Measurements from ENCODE around the gene KCTD18.

KCTD18 gene

DNA sequence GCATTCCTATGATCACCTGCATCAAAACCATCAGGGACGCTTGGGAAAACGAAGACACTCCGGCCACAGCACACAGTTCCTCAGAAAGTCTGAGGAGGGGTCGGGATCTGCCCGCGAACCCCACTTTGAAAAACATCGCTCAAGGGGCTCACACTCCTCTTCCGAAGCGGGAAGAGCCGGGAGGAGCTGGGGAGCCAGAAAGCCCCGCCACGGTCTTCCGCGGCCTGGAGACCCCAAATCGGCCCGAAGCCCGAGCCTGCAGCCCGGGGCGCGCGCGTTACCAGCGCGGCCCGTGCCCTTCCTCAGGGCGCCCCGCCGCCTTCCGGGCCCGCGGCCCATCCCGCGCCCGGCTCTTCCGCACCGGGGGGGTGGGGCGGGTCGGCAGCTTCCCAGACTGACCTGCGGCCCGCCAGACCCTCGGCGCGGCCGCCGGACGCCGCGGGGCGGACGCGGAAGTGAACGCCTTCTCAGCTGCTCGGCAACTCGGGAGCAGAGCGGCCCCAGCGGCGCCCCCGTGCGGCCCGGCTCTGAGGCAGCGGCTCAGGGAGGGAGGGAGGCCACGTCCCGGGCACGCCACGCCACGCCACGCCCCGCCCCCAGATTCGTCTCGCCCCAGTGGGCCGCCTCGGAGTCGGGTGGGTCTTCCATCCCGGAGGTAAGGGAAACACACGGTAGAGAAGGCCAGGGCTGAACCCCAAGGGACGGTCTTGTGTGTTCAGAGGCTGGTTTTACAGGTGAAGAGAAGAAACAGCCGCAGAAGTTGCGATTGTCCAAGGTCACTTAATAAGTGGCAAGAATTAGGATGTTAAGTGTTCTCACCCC, at the start of gene KCTD18:
Gene KCTD18, minus strand, starts transcription at position 457 of the 822 bp plus-strand sequence. CDS start 3,052 bp downstream, outside the sequence.
- peak; percentile 89 for DNase-seq (ENCODE audit: low spot score)

DNA sequence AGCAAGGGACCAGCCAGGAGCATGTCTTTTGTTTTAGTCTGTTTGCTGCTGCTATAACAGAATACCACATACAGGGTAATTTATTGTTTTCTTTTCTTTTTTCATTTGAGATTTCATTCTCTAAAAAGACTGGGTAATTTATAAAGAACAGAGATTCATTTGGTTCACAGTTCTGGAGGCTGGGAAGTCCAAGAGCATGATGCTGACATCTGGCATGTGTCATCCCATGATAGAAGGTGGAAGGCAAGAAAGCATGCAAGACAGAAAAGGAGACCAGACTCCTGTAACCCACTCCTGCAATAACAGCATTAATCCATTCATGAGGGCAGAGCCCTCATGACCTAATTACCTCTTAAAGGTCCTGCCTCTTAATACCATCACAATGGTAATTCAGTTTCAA, 30.9 kb upstream of the KCTD18 start:
- no peak for DNase-seq (ENCODE audit: low spot score)

DNA sequence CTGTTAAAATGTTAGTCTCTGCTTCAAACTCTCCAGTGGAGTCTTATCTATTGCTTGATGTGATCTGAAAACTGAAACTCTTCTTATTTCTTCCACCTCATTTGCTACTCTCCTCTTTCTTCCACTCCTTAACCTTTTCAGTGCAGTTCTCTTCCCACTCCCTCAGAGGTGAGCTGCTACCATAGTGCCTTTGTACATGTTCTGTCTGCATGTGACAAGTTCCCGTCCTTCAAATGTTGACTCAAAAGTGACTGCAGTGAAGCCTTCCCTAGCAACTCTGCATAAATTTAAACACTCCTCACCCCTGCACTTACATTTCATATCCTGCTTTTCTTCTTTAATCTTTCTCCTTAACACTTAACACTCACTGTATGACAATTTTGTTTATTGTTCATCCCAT, 28.3 kb upstream of the KCTD18 start:
- no peak for DNase-seq (ENCODE audit: low spot score)

DNA sequence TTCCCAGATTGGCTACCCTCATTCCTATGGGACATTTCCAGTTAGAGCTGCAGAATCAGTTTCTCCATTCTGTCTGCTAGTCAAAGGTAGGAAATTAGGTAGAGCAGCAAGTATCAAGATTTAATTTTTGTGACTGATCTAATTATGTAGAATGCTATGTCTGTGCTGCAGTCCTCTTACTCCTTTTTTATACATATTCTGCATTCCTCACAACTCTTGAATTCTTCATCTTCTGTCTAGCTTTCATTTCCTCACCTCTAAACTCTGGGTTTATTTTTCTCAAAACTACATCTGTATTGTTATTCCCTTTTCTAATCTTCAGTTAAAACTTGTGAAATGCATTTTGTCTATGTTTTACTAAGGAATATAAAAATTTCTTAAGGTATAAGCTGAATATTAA, 24.7 kb upstream of the KCTD18 start:
- DNase-seq (ENCODE audit: low spot score), result no peak

DNA sequence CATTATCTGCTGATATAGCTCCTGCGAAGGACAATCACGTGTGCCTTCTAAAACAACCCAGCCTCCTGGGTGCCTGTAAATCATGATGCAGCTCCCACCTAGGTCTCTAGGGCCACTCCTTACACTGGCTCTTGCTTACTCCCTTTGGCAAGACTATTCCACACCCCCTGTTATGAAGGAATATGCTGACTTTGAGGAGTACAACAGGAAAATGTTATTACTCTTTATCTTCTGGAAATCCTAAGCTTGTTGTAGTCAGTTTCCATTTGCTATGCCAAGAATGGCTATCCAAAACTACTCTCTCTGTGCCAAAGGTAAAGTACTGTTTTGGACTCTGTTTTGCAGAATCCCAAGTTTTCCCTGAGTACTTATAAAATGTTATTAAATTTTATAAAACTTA, 23.9 kb upstream of the KCTD18 start:
- DNase-seq (ENCODE audit: low spot score), result no peak

DNA sequence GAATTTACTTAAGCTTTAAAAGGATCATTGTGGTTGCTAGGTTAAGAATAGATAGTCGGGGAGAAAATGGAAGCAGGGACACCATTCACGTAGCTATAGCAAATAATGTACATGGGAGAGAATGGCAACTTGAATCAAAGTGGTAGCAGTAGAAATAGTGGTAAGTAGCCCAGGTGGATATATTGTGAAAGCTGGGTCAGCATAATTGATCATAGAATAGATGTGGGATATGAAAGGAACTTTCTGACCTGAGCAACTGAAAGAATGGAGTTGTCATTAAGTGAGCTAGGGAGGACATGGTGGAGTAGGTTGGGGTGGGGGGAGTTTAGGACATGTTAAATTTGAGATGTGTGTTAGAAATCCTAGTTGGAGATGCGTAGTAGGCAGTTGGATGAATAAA, 18.4 kb upstream of the KCTD18 start:
- DNase-seq (ENCODE audit: low spot score), result no peak

DNA sequence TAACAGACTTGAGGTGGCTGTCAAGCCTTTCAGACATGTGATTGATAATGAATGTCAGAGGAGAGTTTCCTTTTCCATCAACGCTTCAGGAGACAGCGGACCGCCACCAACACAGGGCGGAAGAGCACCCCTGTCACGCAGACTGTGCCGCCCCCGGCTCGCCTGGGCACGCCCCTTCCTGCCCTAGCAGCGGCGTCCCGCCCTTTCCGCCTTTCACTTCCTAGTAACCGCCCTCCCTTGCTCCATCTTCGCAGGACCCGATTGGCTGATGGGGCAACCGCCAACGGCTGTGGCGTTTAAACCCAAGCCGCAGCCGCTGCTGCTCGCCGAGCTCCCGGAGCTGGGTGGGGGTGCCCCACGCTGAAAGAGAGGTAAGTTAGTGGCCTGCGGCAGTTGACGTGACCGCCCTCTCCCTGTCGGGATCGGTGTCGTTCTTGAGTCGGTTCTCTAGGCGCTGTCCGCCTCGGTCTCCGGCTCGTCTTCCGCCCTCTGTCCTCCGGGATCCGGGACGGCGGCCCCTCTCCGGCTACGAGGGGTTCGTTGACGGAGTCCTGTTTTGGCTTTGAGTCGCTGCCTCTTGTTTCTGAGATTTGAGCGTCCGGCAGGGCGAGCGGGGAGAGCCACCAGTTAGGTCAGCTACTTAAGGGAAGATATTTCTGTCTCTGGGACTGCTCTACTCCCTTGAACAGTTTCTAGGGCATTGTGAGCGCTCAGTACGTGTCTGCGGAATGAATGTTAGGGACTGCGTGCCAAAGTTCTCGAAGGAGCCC, 16.2 kb upstream of the KCTD18 start, which contains the start of gene SGO2:
Gene SGO2, plus strand, starts transcription at position 326 of the 770 bp plus-strand sequence. CDS start 6,769 bp downstream, outside the sequence.
- DNase-seq (ENCODE audit: low spot score), result peak; percentile 96

DNA sequence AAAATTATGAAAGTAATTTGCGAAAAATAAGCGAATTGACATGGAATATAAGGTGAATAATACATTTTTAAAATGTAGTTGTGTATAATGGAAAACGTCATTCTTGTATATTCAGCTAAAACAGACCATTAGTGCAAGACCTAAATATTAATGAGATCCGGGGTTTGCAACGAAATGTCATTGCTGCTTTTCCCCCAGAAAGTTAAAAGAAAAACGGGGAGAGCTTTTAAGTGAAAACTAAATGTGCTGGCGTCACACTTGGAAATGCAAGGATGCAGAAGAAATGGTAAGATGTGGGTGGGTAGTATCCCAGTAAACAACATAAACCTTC, 15.6 kb upstream of the KCTD18 start:
- no peak for DNase-seq (ENCODE audit: low spot score)

DNA sequence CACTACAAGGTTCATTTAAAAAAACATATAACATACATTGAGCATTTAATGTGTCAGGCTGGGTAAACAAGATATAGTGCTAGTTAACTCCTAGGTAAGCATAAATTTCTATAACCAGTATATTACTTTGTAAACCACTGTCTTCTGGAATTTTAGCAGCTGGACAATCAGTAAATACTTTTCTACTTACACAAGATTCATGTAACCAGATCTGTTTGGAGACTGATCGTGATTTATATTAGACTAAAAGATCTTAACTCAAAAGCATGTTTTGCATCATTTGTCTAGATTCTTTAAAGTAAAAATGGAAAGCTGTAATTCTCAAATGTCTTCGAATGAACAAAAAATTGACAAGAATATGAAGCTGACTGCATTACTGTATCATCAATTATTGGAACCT, 15.2 kb upstream of the KCTD18 start:
- no peak for DNase-seq (ENCODE audit: low spot score)

DNA sequence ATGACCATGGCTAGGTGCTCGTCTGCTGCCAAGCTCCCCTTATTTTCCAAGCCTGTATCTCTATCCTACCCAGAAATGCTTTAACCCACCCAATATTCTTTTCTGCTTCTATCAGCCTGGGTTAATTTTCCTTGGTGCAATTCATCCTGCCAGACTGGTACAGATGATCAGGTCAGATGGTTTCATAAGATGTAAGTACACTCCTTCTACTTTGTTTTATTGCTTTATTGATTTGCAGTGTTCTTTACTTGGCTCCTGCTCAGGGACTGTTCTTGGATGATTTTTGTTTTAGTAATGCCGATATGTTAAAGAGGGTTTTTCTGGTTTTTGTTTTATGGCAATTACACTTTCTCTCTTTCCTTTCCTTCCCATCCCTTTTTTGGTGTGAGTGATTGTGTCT, 13.7 kb upstream of the KCTD18 start:
- no peak for DNase-seq (ENCODE audit: low spot score)

DNA sequence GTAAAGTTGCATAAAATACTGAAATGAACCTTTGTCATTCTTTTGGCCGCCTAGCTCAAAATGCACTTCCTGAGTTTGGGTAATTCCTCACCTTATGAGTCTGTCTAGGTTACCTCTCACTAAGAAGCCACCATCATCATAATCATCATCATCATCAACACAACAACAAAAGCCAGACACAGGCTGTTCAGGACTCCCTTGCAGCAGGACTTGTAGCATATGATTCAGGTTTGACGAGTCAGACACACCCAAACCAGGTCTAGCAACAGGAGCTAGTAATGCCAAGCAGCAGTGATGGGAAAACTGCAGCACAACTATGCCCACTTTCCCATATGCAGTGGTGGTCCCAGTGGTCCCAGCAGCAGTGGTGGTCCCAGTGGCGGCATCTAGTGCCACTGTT, 13.3 kb upstream of the KCTD18 start:
- DNase-seq (ENCODE audit: low spot score), result peak; percentile 47

DNA sequence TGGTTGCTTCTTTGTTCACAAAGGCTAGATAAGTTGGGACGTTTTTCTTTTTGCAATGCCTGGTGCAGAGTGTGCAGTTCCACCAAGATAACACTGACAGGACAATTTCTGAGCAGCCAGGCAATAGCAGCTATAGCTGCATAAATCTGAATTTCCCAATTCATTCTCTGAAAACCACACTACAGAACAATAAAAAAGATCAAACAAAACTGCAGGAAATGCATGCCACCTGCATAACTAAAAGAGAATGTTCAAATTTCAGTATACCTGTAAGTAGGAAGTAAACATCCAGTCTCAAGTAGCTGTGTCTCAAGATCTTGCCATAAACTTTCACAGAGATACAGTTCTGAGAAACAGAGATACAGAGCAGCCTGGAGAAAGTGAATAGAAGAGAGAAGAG, 5.3 kb upstream of the KCTD18 start:
- no peak for DNase-seq (ENCODE audit: low spot score)

DNA sequence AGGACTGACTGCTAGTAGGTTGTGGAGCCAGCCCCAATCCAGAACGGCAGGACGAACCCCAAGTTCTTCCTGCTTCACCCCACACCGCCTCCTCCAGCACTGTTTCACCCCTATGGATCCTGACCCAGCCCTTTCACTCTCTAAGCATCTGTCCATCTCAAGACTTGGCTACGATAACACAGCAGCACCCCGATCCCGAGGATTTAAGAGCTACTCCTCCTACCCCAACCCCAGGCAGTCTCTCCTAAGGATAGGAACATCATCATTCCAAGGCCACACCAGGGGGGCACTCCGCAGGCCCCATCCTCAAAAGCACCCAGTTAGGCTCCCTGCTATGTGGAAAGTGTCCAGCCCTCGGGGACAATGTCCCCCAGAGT, 645 bp downstream of the KCTD18 start:
- peak; percentile 58 for DNase-seq (ENCODE audit: low spot score)

DNA sequence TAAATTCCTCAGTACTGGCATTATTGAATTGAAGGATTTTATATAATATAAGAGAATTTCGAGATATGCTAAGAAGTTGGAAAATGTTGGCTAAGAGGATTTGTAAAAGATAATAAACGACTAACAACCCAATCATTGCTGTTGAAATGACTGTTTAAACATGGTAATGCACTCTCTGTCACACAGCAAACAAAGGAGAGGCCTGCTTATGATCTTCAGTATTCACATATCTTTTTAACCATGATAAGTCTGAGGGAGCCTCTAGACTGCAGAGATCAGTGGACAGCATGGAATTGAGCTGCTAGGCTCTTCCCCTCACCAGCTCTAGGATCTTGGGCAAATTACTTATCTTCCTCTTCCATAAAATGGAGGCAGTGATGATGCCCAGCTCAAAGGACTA, 2.7 kb downstream of the KCTD18 start:
- no peak for DNase-seq (ENCODE audit: low spot score)

DNA sequence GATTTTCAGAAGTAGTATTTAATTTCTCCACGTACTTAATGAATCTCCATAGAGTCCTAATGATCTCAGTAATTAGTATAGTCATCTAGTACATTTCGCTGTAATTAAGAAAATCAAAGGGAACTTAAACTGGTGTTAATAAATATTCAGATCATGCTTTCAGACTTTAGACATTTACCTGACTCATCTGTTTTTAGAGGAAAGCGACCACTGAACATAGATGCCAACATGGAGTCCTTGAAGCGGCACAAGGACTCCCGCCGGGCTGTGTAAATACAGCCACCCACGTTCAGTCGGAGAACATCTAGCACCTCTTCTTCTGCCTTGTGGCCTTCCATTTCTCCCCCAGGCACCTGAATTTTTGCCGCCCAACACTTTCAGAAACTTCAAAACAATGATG, 3.2 kb downstream of the KCTD18 start:
- DNase-seq (ENCODE audit: low spot score), result no peak

DNA sequence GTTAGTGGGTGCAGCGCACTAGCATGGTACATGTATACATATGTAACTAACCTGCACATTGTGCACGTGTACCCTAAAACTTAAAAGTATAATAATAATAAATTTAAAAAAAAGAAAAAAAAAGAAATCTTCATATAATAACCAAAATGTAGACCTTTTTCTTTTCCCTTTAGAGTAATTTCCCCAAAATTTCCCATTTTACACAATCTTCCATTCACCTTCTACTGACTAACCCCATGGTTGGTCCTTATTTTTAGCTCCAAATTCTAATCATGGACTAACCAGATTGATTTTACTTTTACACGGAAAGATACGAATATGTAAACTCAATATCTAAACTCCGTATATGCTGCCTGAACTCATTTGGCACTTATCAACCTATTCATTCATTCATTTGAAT, 7.7 kb downstream of the KCTD18 start:
- no peak for DNase-seq (ENCODE audit: low spot score)

DNA sequence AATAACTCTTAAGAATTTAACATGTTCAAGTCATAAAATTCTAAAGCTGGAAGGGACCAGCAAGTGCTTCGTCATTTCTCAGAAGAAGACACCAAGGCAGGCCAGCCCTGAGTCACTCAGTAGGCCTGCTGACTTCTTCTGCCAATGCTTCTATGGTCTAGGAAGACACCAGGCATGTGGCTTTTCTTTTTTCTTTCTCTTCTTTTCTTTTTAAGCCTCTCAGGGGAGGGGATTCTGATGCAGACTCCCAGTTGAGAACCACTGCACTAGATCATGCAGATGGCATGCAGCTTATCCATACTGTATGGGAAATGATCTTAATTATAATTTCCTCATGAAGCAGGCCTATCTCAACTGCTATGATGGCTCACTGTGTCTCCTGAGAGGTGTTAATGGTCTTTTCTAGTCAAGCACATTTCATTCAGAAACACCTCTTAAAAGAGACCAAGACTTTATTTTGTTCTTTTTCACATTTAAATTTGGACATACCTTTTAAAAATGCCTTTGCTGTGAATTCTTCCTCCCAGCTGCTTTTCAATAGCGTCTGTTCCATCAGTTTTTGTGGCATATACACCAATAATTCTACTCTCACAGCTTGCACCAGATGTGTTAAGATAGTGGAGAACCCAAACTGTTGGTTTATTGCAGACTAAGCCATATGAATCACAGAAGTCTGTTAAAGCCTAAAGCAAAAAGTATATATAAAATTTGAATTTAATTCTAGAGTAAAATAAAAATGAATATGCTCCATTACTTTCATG, 11.3 kb downstream of the KCTD18 start:
- DNase-seq (ENCODE audit: low spot score), result no peak

DNA sequence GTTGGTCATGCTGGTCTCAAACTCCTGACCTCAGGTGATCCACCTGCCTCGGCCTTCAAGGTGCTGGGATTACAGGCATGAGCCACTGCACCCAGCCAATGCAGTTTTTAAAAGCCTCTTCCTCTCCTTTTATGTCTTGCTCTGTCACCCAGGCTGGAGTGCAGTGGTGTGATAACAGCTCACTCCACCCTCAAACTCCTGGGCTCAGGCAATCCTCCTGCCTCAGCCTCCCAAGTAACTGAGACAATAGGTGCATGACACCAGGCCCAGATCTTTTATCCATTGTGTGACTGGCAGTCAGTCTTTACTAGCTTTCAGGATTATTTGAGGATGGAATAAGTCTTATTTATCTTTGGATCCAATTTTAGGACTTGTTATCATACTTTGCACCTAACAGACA, 13.2 kb downstream of the KCTD18 start:
- DNase-seq (ENCODE audit: low spot score), result no peak

DNA sequence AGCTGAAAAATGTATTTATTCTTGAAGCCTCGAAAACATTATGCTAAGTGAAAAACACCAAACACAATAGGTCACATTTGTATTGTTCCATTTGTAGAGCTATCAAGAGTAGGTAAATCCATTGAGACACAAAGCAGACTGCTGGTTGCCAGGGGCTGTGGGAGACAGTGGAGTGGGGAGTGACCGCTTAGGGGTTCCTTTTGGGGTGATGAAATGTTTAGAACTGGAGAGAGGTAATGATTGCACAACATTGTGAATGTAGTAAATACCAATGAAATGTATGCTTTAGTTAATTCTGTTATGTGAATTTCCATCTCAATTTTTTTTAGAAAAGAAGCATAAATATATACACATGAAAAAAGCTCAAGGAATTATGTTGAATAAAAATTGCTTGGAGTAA, 15.8 kb downstream of the KCTD18 start:
- no peak for DNase-seq (ENCODE audit: low spot score)

DNA sequence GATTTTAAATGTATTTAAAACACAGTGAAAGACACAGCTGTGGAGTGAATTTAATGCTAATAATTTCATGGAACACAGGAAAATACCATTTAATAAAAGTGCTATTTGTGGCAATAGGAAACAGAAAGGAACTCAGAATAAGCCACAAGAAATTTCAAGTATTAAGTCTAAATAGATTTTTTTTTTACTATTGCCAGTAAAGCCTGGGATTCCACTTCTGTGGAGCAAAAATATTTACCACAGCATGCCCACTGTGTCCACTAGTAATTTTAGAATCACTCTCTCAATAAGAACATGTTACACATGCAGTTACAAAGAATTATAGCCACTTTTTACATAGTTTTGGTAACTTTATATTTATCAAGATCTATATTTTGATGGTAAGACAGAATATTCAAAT, 17.2 kb downstream of the KCTD18 start:
- DNase-seq (ENCODE audit: low spot score), result no peak

DNA sequence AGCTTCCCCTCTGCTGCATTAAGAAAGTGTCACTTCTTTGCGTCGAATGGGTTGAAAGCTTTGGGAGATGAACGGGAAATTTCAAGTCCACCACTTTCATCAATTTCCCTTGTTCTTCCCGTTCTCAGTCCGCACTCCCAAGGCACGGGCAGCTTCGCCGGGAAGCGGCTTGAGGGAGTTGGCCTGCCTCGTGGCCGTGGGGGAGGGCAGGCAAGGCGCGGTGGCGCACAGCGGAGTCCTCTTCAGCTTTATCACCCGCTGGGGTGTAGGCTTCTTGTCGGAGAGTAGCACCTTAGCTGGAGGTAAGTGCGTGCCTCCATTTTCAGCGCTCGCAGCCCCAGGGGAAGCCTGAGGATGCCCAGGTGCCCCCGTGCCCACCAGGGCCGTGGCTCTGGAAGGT, 19.9 kb downstream of the KCTD18 start:
- DNase-seq (ENCODE audit: low spot score), result no peak

DNA sequence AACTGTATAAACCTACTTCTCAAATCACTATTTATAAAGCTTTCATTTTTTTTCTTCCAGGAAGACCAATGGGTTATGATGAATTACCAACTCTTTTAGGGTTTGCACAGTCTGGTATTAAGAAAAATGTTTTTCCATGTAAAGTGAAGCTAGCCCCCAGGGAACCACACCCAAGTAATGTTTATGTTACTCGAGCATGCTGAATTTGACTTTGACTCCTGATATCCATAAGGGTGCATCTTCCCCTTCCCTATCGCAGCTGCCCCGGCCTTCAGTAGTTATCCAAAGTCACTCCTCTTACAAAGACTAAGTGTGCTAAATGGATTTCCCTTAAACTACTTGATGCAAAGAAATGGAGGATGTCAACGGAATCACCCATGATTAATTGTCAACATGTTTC, 21.7 kb downstream of the KCTD18 start:
- DNase-seq (ENCODE audit: low spot score), result no peak

DNA sequence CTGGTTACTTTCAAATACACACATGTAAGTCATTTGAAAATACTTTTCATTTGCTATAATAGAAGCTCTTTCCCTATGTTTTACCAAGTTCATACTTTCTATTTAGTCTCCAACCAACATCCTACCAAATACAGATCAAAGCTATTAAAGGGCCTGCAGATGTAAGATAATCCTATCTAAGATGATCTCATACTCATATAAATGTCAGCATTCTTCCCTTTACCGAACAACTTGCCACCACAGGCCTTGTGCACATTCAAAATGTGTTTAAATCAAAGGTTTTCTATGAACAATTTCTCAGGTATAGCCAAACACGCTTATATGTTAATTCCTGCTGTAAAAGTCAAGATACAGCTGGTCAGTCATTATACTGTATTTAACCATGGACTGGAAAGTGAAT, 23.3 kb downstream of the KCTD18 start:
- DNase-seq (ENCODE audit: low spot score), result no peak

All from RKO (cell line).